ENCODE measurements around the gene ACIN1. TPM values are rescaled to one million over a fixed set of nuclear protein-coding genes. Genes with fewer than 3 reads are reported as not detected.

ACIN1 gene
- total and polyA plus RNA-seq, 12 donors: 73.1 to 431 (median 133) TPM

GRCh38 chr14:23086565-23086964, 8.4 kb downstream of the ACIN1 start:
- H3K27ac ChIP-seq: no peak overlapping the region
- DNase-seq: no peak
- no peaks in the 10 kb centered on the region for H3K27me3 ChIP-seq
- intact Hi-C loops (cut with DNase I): no loop called here
- H3K36me3 ChIP-seq (replicated peaks in 1 of 2): peaks cover 0 to 98% of the 10 kb centered on the region in 2 donors
- H3K9me3 ChIP-seq (replicated peaks in 1 of 3): no peaks in the 10 kb centered on the region
- H3K4me3 ChIP-seq: no peak overlapping the region
- 83 to 100% (median 94%) methylated on average over 1 of the region's 1 CpG for WGBS, 4 donors
- TF ChIP-seq CTCF (IDR thresholded peaks at IDR 0.05) (no peak), POLR2A (IDR thresholded peaks at IDR 0.05) (no peak)
- no peaks in the 10 kb centered on the region for H3K4me1 ChIP-seq (replicated peaks in 1 of 2)

- no peak overlapping the region for H3K27ac ChIP-seq
- intact Hi-C loops (cut with DNase I): no loop called here
- no peaks in the 10 kb centered on the region for H3K27me3 ChIP-seq
- no peak for TF ChIP-seq CTCF (IDR thresholded peaks at IDR 0.05)
- no peak for TF ChIP-seq POLR2A (IDR thresholded peaks at IDR 0.05)
- DNase-seq: no peak
- no peak overlapping the region for H3K4me3 ChIP-seq
- 75 to 80% (median 79%) methylated on average over 3 of the region's 3 CpGs for WGBS, 4 donors
- peaks cover 0 to 98% of the 10 kb centered on the region in 2 donors for H3K36me3 ChIP-seq (replicated peaks in 1 of 2)
- H3K4me1 ChIP-seq (replicated peaks in 1 of 2): no peaks in the 10 kb centered on the region
- no peaks in the 10 kb centered on the region for H3K9me3 ChIP-seq (replicated peaks in 1 of 3)
Observed at GRCh38 chr14:23085458-23085857, 9.5 kb downstream of the ACIN1 start.

- H3K27me3 ChIP-seq: no peaks in the 10 kb centered on the region
- H3K9me3 ChIP-seq (replicated peaks in 1 of 3): no peaks in the 10 kb centered on the region
- H3K4me3 ChIP-seq: no peak overlapping the region
- peak overlapping the region in 1 of 5 donors; percentile 85 for H3K27ac ChIP-seq
- DNase-seq: no peak
- 50 to 95% (median 79%) methylated on average over 1 of the region's 1 CpG for WGBS, 4 donors
- TF ChIP-seq CTCF (IDR thresholded peaks at IDR 0.05) (no peak), POLR2A (IDR thresholded peaks at IDR 0.05) (no peak)
- peaks cover 0 to 98% of the 10 kb centered on the region in 2 donors for H3K36me3 ChIP-seq (replicated peaks in 1 of 2)
- H3K4me1 ChIP-seq (replicated peaks in 1 of 2): peaks cover 20 to 21% of the 10 kb centered on the region in 2 donors
- intact Hi-C loops (cut with DNase I): no loop called here
Observed at GRCh38 chr14:23080474-23080873, 14.5 kb downstream of the ACIN1 start.

GRCh38 chr14:23079716-23080115, 15.2 kb downstream of the ACIN1 start:
- TF ChIP-seq POLR2A (IDR thresholded peaks at IDR 0.05) (no peak), CTCF (IDR thresholded peaks at IDR 0.05) (no peak)
- H3K27ac ChIP-seq: peak overlapping the region in 4 of 5 donors; percentile 18 to 85 (median 77)
- H3K36me3 ChIP-seq (replicated peaks in 1 of 2): peaks cover 0 to 97% of the 10 kb centered on the region in 2 donors
- H3K9me3 ChIP-seq (replicated peaks in 1 of 3): no peaks in the 10 kb centered on the region
- no peak overlapping the region for H3K4me3 ChIP-seq
- no peaks in the 10 kb centered on the region for H3K27me3 ChIP-seq
- H3K4me1 ChIP-seq (replicated peaks in 1 of 2): peaks cover 20 to 21% of the 10 kb centered on the region in 2 donors
- no peak for DNase-seq
- WGBS, 4 donors: 80 to 91% (median 85%) methylated on average over 2 of the region's 2 CpGs
- intact Hi-C loops (cut with DNase I): no loop called here
